ENCODE data around the gene C11orf65.
"Not testable (repeated sequence)": the region's sequence is repeated elsewhere in the genome, so short reads cannot be mapped to it uniquely, and the experiment has no call there.

The C11orf65 gene

DNA sequence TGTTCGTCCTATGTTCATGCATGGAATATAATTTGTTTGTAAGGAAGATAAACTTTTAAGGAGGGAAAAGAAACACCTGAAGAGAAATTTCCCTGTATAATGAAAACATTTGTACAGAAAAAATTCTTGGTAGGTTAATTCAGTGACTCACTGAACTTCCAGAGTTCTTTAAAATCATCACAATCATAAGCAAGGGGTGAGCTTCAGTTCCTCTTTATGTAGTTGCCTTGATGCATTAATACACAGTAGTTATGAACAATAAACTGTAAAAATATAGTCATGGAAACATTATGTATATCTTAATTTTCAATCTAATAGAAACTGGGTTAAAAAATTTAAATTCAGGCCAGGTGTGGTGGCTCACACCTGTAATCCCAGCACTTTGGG is 1.1 kb upstream of the C11orf65 start:
- DNase-seq, result no peak

DNA sequence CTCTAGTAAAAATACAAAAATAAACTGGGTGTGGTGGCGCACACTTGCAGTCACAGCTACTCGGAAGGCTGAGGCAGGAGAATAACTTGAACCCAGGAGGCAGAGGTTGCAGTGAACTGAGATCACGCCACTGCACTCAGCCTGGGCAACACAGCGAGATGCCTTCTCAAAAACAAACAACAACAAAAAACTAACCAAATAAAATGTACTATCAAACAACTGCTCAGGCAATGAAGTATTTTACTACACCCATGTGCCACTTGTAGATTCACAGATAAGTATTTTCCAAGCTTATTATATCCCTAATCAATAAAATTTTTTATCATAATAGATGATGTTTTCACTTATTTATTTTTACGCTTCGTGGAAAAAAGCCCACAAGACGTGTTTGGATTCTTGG is 924 bp downstream of the C11orf65 start:
- no peak for DNase-seq

DNA sequence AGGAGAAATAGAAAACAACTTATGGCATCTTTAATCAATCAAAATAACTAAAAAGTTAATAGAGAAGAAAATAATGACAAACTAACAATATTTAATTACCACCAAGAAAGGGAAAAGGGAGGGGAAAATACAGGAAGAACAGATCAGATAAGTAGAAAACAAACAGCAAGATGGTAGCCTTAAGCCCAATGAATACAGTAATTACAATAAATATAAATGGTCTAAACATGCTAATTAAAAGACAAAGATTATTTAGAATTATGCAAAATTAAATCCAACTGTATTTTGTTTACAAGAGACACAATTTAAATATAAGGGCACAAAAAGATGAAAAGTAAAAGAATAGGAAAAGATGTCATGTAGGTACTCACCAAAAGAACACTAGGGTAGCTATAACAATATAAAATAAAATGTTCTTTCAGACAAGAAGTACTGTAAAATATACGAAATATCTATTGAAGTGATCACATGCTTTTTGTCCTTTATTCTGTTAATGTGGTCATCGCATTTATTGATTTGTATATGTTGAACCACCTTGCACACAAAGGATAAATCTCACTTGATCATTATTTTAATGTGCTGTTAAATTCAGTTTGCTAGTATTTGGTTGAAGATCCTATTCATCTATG is 14.0 kb downstream of the C11orf65 start:
- no peak for DNase-seq

DNA sequence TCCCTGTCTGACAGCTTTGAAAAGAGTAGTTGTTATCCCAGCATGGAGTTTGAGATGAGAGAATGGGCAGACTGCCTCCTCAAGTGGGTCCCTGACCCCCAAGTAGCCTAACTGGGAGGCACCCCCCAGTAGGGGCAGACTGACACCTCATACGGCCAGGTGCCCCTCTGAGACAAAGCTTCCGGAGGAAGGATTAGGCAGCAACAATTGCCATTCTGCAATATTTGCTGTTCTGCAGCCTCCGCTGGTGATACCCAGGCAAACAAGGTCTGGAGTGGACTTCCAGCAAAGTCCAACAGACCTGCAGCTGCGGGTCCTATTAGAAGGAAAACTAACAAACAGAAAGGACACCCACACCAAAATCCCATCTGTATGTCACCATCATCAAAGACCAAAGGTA is 25.9 kb downstream of the C11orf65 start:
- not testable (repeated sequence) for DNase-seq

DNA sequence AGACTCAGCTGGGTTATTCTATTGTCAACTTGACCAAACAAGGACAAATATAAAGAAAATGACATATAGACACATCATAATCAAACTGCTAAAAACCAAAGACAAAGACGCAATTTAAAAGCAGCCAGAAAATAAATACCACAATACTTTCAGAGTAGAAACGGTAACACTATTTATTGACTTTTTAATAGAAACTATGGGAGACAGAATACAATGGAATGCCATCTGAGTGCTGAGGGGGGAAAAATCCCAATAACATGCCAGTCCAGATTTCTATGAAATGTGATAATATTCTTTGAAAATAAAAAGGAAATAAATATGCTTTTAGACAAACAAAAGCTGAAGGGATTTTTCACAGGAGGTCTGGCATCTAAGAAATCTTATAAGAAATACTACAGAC is 30.7 kb downstream of the C11orf65 start:
- DNase-seq, result no peak

DNA sequence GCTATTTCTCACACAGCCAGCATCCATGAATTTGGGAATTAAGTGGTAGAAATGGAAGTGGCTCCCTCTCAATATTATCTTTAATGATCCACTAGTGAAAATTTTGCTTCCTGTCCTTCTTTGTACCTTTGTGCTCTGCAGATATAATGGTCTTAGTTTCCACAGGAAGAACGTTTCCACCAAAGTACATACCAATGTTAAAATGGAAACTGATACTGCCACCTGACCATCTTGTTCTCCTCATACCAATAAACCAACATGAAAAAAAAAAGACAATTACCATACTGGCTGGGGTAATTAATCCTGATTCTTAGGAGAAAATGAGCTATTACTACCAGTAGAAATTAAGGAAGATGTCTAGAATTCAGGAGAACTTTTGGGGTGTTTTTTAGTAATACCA is 32.3 kb downstream of the C11orf65 start:
- no peak for DNase-seq

DNA sequence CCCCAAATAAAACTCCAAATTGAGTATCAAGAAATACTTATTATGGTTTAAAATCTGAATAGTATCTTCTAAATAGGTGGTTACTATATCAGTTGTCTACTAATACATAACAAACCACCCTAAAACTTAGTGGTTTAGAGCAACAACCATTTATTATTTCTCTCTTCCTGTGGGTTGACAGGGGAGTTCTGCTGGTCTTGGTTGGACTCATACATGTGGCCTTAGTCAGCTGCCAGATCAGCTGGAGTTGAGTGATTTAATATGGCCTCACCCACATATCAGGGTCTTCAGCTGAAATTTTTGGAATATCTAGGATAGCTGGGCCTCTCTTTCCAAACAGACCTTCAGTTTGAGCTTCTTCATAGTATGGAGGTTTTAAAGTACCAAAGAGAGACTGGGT is 34.5 kb downstream of the C11orf65 start:
- no peak for DNase-seq

DNA sequence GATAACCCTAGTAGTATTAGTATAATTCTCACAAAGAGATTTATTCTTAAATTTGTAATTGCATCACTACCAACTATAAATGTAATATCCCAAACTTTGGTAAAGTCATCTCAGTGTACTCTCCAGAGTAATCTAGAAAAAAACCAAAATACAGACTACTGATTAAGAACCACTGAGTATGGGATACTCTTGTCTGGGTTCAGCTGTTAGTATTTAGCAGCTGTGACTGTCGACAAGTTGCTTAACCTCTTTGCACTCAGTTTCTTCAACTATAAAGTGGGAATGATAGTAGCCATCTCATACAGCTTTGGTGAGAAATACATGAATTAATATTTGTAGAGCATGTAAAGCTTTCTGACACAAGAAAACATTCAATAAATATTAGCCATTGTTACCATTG is 35.3 kb downstream of the C11orf65 start:
- DNase-seq, result no peak

DNA sequence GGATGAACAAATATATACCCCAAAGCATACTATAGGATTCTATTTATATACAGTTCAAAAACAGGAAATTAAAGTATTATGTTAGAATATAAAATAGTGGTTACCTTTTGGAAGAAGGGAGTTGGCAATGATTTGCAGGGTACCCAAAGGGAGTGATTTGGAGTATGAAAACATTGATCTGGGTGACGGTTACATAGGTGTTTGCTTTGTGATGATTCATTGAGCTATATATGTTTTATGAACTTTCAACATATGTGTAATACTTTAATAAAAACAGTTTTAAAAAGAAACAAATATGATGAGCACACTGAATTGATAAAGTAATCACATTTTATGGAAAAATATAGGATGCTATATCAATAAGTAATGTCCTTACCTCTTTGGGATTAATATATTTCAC is 36.0 kb downstream of the C11orf65 start:
- DNase-seq, result no peak

DNA sequence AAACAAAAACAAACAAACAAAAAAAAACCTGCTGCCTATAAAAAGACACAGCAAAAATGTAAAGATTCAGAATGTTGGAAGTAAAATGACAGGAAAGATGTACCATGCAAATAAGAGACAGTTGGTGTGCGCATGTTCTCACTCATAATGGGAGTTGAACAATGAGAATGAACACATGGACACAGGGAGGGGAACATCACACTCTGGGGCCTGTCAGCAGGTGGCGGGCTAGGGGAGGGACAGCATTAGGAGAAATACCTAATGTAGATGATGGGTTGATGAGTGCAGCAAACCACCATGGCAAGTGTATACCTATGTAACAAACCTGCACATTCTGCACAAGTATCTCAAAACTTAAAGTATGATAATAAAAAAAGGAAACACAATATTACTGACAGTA is 49.8 kb downstream of the C11orf65 start:
- not testable (repeated sequence) for DNase-seq

DNA sequence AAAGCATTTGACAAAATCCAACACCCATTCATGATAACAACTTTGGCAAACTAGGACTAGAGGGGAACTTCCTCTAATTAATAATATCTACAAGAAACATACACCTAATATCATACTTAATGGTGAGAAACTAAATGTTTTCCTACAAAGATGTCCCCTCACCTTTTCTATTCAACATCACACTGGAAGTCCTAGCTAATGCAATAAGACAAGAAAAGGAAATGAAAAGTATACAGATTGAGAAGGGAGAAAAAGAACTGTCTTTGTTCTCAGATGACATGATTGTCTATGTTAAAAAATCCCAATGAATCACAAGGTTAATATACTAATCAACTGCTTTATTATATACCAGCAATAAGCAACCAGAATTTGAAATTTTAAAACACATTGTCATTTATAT is 52.4 kb downstream of the C11orf65 start:
- DNase-seq, result no peak

DNA sequence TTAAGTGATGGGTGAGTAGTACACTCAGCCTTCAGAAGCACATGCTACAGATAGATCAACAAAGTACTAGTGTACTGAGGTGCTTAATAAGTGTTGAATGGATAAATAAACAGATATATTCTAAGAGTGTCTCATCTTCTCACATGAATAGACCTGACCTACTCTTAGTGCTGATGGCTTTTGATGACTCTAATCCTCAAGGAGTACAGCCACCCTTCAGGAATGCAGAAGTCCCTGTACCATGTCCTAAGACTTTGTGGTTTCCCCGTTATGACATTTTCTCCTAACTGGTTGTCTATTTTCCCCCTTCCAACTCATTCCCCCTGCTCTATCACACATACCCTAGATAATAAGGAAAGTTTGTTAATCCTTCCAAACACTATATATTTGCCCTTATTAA is 61.6 kb downstream of the C11orf65 start:
- no peak for DNase-seq

DNA sequence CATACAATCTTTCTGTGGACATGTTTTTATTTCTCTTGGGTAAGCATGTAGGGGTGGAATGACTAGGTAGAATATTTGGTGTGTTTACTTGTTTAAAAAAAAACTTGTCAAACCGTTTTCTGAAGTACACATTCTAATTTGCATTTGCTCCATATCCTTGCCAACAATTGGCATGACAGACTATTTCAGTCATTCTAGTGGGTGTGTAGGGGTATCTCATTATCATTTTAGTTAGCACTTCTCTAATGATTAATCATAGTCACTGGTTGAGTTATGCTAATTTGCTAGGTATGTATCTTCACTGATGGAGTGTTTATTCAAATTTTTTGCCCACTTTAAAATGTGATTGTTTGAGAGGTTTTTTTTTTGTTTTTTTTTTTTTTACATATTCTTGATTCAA is 64.3 kb downstream of the C11orf65 start:
- no peak for DNase-seq

DNA sequence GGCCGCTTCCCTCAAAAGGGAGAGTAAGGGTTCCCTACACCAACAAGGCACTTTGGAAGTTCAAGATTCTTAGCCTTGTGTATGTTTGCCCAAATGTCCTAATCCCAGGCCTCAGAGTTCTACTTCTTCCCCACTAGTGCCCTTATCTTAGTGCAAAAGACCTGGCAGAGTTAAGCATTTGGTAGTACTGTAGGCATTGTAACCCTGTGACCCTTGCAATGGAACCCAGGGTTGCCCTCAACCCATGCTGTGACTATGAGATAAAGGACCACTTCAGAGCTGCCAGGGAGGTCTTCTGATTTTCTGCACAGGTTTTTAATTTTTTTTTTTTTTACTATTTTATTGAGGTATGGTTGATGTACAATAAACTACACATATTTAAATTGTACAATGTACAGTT is 65.1 kb downstream of the C11orf65 start:
- DNase-seq, result no peak

DNA sequence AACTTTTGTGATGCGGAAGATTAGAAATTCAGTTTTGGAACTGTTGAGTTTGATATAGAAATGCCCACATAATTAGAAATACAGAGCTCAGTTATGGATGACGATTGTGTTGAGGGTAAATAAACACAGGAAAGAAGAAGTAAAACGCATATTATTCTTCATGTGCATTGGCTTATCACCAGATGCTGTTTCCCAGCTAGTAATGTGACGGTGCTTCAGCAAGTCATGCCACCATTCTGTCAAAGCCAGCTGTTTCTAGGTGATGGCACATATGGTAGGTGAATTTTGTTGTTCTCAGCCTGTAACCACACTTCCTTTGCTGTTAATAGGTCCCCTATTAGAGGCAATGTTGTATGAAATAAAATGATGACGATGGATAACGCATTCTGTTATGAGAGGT is 68.9 kb downstream of the C11orf65 start:
- DNase-seq, result no peak

DNA sequence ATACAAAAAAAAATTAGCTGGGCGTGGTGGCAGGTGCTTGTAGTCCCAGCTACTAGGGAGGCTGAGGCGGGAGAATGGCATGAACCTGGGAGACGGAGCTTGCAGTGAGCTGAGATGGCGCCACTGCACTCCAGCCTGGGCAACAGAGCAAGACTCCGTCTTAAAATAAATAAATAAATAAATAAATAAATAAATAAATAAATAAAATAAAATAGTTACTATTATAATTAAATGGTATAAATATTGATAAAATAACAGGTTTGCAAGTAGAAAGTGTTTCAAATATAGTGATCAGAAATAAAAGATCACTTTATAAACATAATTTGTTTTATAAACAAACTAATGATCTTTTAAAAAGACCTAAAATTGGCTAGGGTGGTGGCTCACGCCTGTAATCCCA is 70.7 kb downstream of the C11orf65 start:
- not testable (repeated sequence) for DNase-seq

DNA sequence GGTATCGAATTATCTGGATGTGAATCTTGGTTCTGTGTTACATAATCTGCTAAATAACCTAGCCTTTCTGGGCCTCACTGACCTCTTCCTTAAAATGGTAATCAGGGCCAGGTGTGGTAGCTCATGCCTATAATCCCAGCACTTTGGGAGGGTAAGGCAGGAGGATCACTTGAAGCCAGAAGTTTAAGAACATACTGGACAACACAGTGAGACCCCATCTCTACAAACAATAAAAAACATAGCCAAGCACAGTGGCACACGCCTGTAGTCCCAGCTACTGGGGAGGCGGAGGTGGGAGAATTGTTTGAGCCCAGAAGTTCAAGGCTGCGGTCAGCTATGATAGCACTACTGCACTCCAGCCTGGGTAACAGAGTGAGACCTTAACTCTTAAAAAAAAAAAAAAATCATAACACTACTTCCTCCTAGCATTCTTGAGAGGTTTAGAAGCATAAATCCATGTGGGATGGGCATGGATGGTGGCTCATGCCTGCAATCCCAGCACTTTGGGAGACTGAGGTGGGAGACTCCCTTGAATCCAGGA is 72.5 kb downstream of the C11orf65 start:
- DNase-seq, result no peak

DNA sequence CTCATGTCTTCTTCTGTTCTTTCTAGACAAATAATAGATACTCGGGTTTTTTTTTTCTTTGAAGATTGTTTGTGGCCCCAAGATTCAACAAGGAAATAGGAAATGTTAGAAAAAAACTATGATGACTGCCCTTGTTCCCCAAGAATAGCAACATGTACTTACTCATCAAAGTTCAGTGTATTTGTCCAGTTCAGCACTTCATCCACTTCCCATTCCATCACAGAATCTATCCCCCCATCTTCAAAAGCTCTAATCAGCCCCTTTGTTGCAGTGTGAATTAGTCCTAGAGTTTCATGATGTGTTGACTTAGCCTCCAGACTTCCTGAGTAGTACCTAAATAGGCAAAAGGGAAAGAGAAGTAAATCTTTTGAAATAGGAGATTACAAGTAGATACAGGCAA is 74.3 kb downstream of the C11orf65 start:
- no peak for DNase-seq

DNA sequence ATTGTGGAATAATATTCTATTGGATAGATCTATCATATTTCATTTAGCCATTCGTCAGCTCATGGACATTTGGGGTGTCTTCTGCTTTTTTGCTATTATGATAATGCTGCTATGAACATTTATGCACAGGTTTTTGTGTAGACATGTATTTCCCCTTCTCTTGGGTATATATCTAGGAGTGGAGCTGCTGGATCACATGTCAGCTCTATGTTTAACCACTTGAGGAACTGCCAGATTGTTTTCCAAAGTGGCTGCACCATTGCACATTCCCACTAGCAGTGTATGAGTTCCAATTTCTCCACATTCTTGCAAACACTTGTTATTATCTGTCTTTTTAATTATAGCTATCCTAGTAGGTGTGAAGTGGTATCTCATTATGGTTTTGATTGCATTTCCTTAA is 75.0 kb downstream of the C11orf65 start:
- no peak for DNase-seq

DNA sequence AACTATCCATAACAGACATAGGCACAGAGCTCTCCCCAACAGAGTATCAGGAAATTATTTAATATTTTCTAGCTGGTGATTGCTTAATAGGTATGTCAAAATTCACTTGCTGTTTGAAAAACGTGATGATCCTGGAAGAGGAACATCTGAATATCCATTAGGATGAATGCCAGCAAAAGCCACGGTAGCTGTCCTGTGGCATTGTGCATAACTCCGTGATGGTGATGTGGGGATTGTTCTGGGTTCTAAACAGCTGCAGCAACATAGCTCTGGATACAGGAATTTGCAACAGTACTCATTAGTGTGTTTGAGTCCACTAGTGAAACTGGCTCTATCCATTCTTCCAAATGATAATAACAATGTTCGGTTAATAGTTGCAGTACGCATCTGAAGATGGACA is 78.8 kb downstream of the C11orf65 start:
- DNase-seq, result no peak

DNA sequence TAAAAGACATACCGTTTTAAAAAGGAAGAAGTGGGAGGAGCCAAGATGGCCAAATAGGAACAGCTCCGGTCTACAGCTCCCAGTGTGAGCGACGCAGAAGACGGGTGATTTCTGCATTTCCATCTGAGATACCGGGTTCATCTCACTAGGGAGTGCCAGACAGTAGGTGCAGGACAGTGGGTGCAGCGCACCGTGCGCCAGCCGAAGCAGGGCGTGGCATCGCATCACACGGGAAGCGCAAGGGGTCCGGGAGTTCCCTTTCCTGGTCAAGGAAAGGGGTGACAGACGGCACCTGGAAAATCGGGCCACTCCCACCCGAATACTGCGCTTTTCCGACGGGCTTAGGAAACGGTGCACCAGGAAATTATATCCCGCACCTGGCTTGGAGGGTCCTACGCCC is 93.8 kb downstream of the C11orf65 start:
- DNase-seq, result not testable (repeated sequence)

DNA sequence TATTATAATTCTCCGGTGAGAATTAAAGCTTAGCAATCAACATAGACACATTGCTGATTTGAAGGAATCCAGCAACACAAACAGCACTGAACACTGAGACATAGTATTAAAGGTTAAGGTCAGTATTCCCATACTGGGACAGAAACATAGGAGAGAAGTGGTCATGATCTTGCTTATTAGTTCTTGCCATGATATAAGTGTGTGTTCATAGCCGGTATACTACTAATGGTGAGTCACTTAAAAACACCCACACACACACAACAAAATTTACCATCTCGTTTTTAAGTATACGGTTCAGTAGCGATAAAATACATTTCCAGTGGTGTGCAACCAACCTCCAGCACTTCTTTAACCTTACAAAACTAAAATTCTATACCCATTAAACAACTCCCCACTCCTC is 96.3 kb downstream of the C11orf65 start:
- no peak for DNase-seq

DNA sequence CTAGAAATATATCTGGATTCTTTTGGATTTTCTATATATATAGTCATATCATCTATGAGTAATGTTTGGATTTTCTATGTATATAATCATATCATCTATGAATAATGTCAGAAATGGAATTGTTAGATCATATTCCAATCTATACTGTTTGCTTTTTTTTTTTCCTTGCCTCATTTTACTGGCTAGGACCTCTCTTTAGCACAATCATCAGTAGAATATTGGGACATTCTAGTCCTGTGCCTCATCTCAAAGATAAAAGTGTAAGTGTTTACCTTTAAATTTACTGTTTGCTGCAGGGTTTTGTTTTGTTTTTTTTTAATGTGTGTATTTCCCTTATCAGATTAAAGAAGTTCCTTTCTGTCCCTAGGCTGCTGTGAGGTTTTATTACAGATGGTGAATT is 97.0 kb downstream of the C11orf65 start:
- DNase-seq, result no peak

DNA sequence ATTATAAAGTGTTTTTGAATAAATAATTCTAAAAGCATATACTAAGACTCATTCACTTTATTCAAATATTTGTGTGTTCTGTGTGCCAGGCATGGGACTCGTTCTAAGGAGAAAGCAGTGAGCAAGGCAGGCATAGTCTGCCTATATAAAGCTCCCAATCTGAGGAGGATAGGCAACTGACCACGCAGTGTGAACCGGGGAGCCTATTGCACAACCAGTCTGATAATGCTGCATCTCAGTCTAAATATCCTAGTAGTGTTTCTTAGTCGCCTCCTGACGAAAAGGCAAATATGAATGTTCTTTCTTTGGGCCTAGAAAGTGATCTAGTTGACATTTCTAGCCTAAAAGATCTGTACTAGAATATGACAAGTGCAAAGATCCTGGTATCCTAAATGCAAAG is 98.3 kb downstream of the C11orf65 start:
- DNase-seq, result no peak

DNA sequence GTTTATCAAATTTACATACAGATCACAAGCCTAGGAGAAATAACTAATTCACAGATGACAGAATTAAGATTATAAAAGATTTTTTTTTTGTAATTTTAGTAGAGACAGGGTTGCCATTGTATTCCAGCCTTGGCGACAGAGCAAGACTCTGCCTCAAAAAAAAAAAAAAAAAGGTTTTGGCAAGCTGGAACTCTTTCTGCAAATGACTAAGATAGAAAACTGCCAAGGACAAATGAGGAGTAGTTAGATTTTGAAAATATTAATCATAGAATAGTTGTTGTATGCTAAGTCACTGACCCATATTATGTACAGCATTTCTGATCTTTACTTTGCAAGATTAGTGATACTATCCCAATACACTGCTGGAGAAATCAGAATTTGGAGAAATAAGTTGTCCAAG is 99.2 kb downstream of the C11orf65 start:
- no peak for DNase-seq

DNA sequence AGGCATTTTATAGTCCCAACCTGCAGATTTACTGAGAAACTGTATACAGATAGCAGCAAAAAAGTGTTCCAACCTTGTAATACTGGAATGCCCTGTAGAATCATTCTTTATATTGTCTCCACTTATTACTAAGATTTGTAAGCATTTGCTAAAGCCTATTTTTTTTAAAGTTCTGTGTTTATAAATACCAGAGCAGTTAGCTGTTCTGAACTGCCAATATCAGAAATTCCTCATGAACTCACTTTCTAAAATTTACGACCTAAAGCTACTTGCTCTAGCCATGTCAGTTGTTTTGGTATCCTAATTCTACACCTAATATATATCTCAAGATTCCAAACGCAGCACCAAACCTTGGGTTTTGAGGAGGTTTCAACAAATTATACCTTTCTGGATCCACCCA is 103.2 kb downstream of the C11orf65 start:
- no peak for DNase-seq

All from NCI-H2081 (cell line).